Lower lobe of right lung (tissue), 2 donors: ENCODE measurements around the gene KLHL40. TPM values are rescaled to one million over a fixed set of nuclear protein-coding genes. Genes with fewer than 3 reads are reported as not detected.

ENCODE experiments used
- ATAC-seq, 2 donors: fragments of 200-7000 bp; cut with Tn5 transposase; one replicate each; pipeline ENCODE4 v1.9.1; 2020 to 2022; ENCODE audit warnings: mild to moderate bottlenecking in 2 of 2, moderate library complexity in 2 of 2
- DNase-seq: peaks from one replicate; pipeline ENCODE4 v3.0.0-alpha.2; 2020
- H3K27ac ChIP-seq: fragments of 200-600 bp; one replicate; pipeline ENCODE4 v1.8.0; 2022
- H3K27me3 ChIP-seq: fragments of 200-600 bp; one replicate; pipeline ENCODE4 v1.8.0; 2022; ENCODE audit warnings: low read depth
- H3K36me3 ChIP-seq: fragments of 200-600 bp; one replicate; pipeline ENCODE4 v1.8.0; 2022; ENCODE audit warnings: mild to moderate bottlenecking
- H3K4me1 ChIP-seq: fragments of 200-600 bp; one replicate; pipeline ENCODE4 v1.8.0; 2022
- H3K4me3 ChIP-seq: fragments of 200-600 bp; one replicate; pipeline ENCODE4 v1.8.0; 2022; ENCODE audit warnings: mild to moderate bottlenecking
- H3K9me3 ChIP-seq: fragments of 200-600 bp; one replicate; pipeline ENCODE4 v1.8.0; 2022
- intact Hi-C: fragments of 100-400 bp; cut with DNase I; formaldehyde crosslinking; loops from one replicate; pipeline ENCODE4 v1.11.0; 2022
- total RNA-seq: library from RNA; stranded (reverse); fragmentation: NEBNext Ultra II Directional; extraction: Animal tissue kit (Norgen Biotek cat#: 25700); gene quantifications from one replicate; pipeline ENCODE4 v1.2.1, GENCODE V29; 2021
- TF ChIP-seq, protein P1 (sequence below): fragments of 200-600 bp; IDR thresholded peaks from one replicate; pipeline ENCODE4 v1.8.0; 2022; ENCODE audit warnings: antibody characterized with exemption, mild to moderate bottlenecking
- donor health status: DM: no; HTN: yes; CAD: no; lungs with severe emphysema.

KLHL40 gene
- total RNA-seq, 1 donor from 2014 or later: not detected

DNA sequence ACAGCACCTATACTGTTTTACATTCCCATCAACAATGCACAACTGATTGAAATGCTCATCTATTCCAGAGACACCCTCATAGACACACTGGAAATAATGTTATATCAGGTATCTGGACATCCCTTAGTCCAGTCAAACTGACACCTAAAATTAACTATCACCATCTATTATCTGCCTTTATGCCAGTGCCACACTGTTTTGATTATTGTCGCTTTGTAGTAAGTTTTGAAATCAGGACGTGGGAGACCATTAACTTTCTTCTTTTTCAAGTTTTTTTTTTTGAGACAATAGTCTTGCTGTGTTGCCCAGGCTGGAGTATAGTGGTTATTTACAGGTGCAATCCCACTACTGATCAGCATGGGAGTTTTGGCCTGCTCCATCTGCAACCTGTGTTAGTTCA lies 9.4 kb upstream of the KLHL40 start:
- ATAC-seq: no peak
- intact Hi-C loops: no loop called here
- Histone ChIP-seq H3K9me3 (no peaks in the 10 kb centered on the region), H3K4me3 (no peak overlapping the region), H3K27ac (no peak overlapping the region), H3K4me1 (no peaks in the 10 kb centered on the region), H3K27me3 (no peaks in the 10 kb centered on the region), H3K36me3 (no peaks in the 10 kb centered on the region)
- no peak for DNase-seq
- TF ChIP-seq, protein P1, sequence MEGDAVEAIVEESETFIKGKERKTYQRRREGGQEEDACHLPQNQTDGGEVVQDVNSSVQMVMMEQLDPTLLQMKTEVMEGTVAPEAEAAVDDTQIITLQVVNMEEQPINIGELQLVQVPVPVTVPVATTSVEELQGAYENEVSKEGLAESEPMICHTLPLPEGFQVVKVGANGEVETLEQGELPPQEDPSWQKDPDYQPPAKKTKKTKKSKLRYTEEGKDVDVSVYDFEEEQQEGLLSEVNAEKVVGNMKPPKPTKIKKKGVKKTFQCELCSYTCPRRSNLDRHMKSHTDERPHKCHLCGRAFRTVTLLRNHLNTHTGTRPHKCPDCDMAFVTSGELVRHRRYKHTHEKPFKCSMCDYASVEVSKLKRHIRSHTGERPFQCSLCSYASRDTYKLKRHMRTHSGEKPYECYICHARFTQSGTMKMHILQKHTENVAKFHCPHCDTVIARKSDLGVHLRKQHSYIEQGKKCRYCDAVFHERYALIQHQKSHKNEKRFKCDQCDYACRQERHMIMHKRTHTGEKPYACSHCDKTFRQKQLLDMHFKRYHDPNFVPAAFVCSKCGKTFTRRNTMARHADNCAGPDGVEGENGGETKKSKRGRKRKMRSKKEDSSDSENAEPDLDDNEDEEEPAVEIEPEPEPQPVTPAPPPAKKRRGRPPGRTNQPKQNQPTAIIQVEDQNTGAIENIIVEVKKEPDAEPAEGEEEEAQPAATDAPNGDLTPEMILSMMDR: no peak

GRCh38 chr3:42678447-42678846 lies 6.9 kb upstream of the KLHL40 start:
- intact Hi-C loops: no loop called here

GRCh38 chr3:42680271-42680670 lies 5.1 kb upstream of the KLHL40 start:
- H3K9me3 ChIP-seq: no peaks in the 10 kb centered on the region
- no peak overlapping the region for H3K27ac ChIP-seq
- H3K27me3 ChIP-seq: peaks cover 2% of the 10 kb centered on the region
- TF ChIP-seq, protein P1: no peak
- H3K4me3 ChIP-seq: no peak overlapping the region
- H3K4me1 ChIP-seq: no peaks in the 10 kb centered on the region
- no peaks in the 10 kb centered on the region for H3K36me3 ChIP-seq
- DNase-seq: no peak
- ATAC-seq: no peak
- intact Hi-C loops: no loop called here

More at GRCh38 chr3:42678447-42678846, 6.9 kb upstream of the KLHL40 start:
- Histone ChIP-seq H3K36me3 (no peaks in the 10 kb centered on the region), H3K27me3 (no peaks in the 10 kb centered on the region), H3K9me3 (no peaks in the 10 kb centered on the region), H3K4me3 (no peak overlapping the region), H3K4me1 (no peaks in the 10 kb centered on the region), H3K27ac (no peak overlapping the region)
- DNase-seq (no peak), ATAC-seq (no peak)
- TF ChIP-seq, protein P1: no peak

GRCh38 chr3:42680806-42681205 lies 4.5 kb upstream of the KLHL40 start:
- no peak for DNase-seq
- H3K36me3 ChIP-seq: no peaks in the 10 kb centered on the region
- H3K4me1 ChIP-seq: no peaks in the 10 kb centered on the region
- H3K9me3 ChIP-seq: no peaks in the 10 kb centered on the region
- H3K4me3 ChIP-seq: no peak overlapping the region
- TF ChIP-seq, protein P1: no peak
- intact Hi-C loops: no loop called here
- no peak overlapping the region for H3K27ac ChIP-seq
- ATAC-seq: no peak
- H3K27me3 ChIP-seq: peaks cover 7% of the 10 kb centered on the region

DNA sequence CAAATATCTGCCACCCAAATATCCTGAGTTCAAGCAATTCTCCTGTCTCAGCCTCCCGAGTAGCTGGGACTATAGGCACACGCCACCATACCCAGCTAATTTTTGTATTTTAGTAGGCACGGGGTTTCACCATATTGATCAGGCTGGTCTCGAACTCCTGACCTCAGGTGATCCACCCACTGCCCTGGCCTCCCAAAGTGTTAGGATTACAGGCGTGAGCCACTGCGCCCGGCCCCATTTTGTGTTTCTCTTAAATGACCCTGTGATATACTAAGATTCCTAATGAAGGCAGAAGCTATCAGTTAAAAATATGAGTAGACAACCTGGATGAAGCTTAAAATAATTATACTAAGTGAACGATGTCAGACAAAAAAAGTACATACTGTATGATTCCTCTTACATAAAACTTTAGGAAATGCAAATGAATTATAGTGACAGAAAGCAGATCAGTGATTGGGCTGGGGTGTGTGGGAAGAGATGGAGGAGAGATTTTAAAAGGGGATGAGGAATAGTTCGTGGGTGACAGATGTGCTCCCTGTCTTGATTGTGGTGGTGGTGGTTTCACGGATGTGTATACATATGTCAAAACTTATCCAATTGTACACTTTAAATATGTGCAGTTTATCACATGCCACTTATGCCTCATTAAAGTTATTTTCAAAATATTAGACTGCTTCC lies 3.8 kb upstream of the KLHL40 start:
- ATAC-seq (no peak), DNase-seq (no peak)
- Histone ChIP-seq H3K36me3 (no peaks in the 10 kb centered on the region), H3K27ac (no peak overlapping the region), H3K9me3 (no peaks in the 10 kb centered on the region), H3K4me1 (no peaks in the 10 kb centered on the region), H3K27me3 (peaks cover 14% of the 10 kb centered on the region), H3K4me3 (no peak overlapping the region)
- TF ChIP-seq, protein P1: no peak
- intact Hi-C loops: no loop called here
